SK-N-SH treated with all-trans-retinoic acid at 6 μM for 48 hours (cell line): ENCODE data around the gene CCDC73.
"Not testable (repeated sequence)": the region's sequence is repeated elsewhere in the genome, so short reads cannot be mapped to it uniquely, and the experiment has no call there.

ENCODE experiments used
- ATAC-seq: fragments of 200-7000 bp; cut with Tn5 transposase; 3 replicates; pipeline ENCODE4 v1.9.1; 2020; ENCODE audit warnings: mild to moderate bottlenecking, moderate library complexity
- ARNTL ChIP-seq: fragments of 450-650 bp; formaldehyde crosslinking; IDR thresholded peaks from 2 replicates; pipeline ENCODE4 v1.5.0; 2020; ENCODE audit warnings: low read depth, mild to moderate bottlenecking, moderate library complexity, borderline replicate concordance
- BACH2 ChIP-seq: fragments of 250-450 bp; sonication (Bioruptor Pico); IDR thresholded peaks from 2 replicates; pipeline ENCODE4 v1.9.0; 2021; ENCODE audit warnings: mild to moderate bottlenecking, borderline replicate concordance
- CREB5 ChIP-seq: fragments of 250-450 bp; sonication (Bioruptor Pico); IDR thresholded peaks from 2 replicates; pipeline ENCODE4 v1.5.1; 2020; ENCODE audit warnings: low read depth, mild to moderate bottlenecking, moderate library complexity
- CSDC2 ChIP-seq: fragments of 250-450 bp; sonication (Bioruptor Pico); IDR thresholded peaks from 2 replicates; pipeline ENCODE4 v1.5.0; 2020; ENCODE audit warnings: mild to moderate bottlenecking, moderate library complexity
- ESRRG ChIP-seq: fragments of 250-450 bp; sonication (Bioruptor Pico); IDR thresholded peaks from 2 replicates; pipeline ENCODE4 v1.6.1; 2021; ENCODE audit warnings: mild to moderate bottlenecking
- GLIS3 ChIP-seq: fragments of 250-450 bp; sonication (Bioruptor Pico); IDR thresholded peaks from 2 replicates; pipeline ENCODE4 v1.5.0; 2020; ENCODE audit warnings: mild to moderate bottlenecking, moderate library complexity
- PATZ1 ChIP-seq: fragments of 250-450 bp; sonication (Bioruptor Pico); IDR thresholded peaks from 2 replicates; pipeline ENCODE4 v1.8.0; 2020; ENCODE audit warnings: mild to moderate bottlenecking, moderate library complexity, borderline replicate concordance
- PPARA ChIP-seq: fragments of 250-450 bp; sonication (Bioruptor Pico); IDR thresholded peaks from 2 replicates; pipeline ENCODE4 v1.5.0; 2020; ENCODE audit warnings: mild to moderate bottlenecking, borderline replicate concordance
- RARB ChIP-seq: fragments of 250-450 bp; sonication (Bioruptor Pico); IDR thresholded peaks from 2 replicates; pipeline ENCODE4 v1.8.0; 2021; ENCODE audit warnings: mild to moderate bottlenecking, moderate library complexity
- SNAI2 ChIP-seq: fragments of 250-450 bp; sonication (Bioruptor Pico); IDR thresholded peaks from 2 replicates; pipeline ENCODE4 v1.5.0; 2020; ENCODE audit warnings: mild to moderate bottlenecking, moderate library complexity
- TCF4 ChIP-seq: fragments of 250-450 bp; sonication (Bioruptor Pico); IDR thresholded peaks from 2 replicates; pipeline ENCODE4 v1.8.0; 2021; ENCODE audit warnings: mild to moderate bottlenecking, moderate library complexity, borderline replicate concordance
- TOX ChIP-seq: fragments of 250-450 bp; sonication (Bioruptor Pico); IDR thresholded peaks from 2 replicates; pipeline ENCODE4 v1.8.0; 2021; ENCODE audit warnings: mild to moderate bottlenecking, moderate library complexity, borderline replicate concordance
- ZC3H10 ChIP-seq: fragments of 250-450 bp; sonication (Bioruptor Pico); IDR thresholded peaks from 2 replicates; pipeline ENCODE4 v1.5.1; 2021; ENCODE audit warnings: mild to moderate bottlenecking, moderate library complexity
- ZFP30 ChIP-seq: fragments of 450-650 bp; formaldehyde crosslinking; IDR thresholded peaks from 2 replicates; pipeline ENCODE4 v1.5.0; 2022; ENCODE audit warnings: mild to moderate bottlenecking, moderate library complexity
- ZNF70 ChIP-seq: fragments of 450-650 bp; formaldehyde crosslinking; IDR thresholded peaks from 2 replicates; pipeline ENCODE4 v1.5.0; 2020; ENCODE audit warnings: mild to moderate bottlenecking, moderate library complexity
- ZNF8 ChIP-seq: fragments of 450-650 bp; formaldehyde crosslinking; IDR thresholded peaks from 2 replicates; pipeline ENCODE4 v1.5.0; 2020; ENCODE audit warnings: mild to moderate bottlenecking, moderate library complexity
- TF ChIP-seq, protein P1 (sequence below): fragments of 250-450 bp; sonication (Bioruptor Pico); IDR thresholded peaks from 2 replicates; pipeline ENCODE4 v1.5.1; 2021; ENCODE audit warnings: mild to moderate bottlenecking, moderate library complexity
- TF ChIP-seq, protein P2 (sequence below): fragments of 250-450 bp; sonication (Bioruptor Pico); IDR thresholded peaks from 2 replicates; pipeline ENCODE4 v1.8.0; 2021; ENCODE audit warnings: low read depth, mild to moderate bottlenecking, moderate library complexity, borderline replicate concordance

Gene CCDC73

GRCh38 chr11:32772731-32773130, 21.7 kb downstream of the CCDC73 start:
- ATAC-seq = no peak
- TF ChIP-seq CSDC2 (CRISPR knock-in tag) = no peak
- no peak for TF ChIP-seq ZC3H10 (CRISPR knock-in tag)
- no peak for TF ChIP-seq ZNF8 (CRISPR knock-in tag)
- no peak for TF ChIP-seq ARNTL (CRISPR knock-in tag)
- TF ChIP-seq ZFP30 (CRISPR knock-in tag) = no peak

DNA sequence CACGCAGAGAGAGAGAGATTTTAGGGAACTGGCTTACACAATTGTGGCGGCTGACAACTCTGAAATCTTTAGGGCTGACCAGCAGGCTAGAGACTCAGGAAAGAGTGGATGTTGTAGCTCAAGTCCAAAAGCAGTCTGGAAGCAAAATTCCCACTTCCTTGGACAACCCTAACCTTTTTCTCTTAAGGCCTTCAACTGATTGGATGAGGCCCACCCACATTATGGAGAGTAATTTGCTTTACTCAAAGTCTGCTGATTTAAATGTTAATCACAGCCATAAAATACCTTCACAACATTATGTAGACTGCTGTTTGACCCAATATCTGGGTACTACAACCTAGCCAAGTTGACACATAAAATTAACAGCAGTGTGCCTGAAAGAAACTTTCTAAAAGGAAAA, 32.7 kb downstream of the CCDC73 start:
- not testable (repeated sequence) for ATAC-seq

DNA sequence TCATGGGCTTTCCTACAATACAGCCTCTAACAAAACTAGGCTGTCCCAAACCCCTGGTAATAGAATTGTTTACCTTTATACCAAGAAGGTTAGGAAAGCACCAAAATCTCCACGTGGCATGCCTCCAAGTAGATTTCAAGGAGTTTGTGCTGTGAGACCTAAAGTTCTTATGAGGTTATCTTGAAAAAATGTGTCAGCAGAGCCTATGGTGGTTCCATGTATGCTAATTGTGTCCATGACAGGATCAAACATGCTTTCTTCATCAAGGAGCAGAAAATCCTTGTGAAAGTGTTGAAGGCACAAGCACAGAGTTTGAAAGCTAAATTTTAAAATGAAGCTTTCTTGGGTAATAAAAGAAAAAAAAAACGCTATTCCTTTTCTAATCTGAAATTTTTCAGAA, 36.2 kb downstream of the CCDC73 start:
- no peak for ATAC-seq

GRCh38 chr11:32753181-32753580, 41.3 kb downstream of the CCDC73 start:
- not testable (repeated sequence) for ATAC-seq

More for the DNA sequence above, 36.2 kb downstream of the CCDC73 start:
- TF ChIP-seq CREB5 (CRISPR knock-in tag) = no peak

- ATAC-seq = no peak
- TF ChIP-seq ESRRG (CRISPR knock-in tag) (no peak), ZNF70 (CRISPR knock-in tag) (no peak), CSDC2 (CRISPR knock-in tag) (no peak), TCF4 (CRISPR knock-in tag) (no peak), SNAI2 (CRISPR knock-in tag) (no peak), CREB5 (CRISPR knock-in tag) (no peak), ZNF8 (CRISPR knock-in tag) (no peak), ZFP30 (CRISPR knock-in tag) (no peak), ARNTL (CRISPR knock-in tag) (no peak)
- TF ChIP-seq, protein P1, sequence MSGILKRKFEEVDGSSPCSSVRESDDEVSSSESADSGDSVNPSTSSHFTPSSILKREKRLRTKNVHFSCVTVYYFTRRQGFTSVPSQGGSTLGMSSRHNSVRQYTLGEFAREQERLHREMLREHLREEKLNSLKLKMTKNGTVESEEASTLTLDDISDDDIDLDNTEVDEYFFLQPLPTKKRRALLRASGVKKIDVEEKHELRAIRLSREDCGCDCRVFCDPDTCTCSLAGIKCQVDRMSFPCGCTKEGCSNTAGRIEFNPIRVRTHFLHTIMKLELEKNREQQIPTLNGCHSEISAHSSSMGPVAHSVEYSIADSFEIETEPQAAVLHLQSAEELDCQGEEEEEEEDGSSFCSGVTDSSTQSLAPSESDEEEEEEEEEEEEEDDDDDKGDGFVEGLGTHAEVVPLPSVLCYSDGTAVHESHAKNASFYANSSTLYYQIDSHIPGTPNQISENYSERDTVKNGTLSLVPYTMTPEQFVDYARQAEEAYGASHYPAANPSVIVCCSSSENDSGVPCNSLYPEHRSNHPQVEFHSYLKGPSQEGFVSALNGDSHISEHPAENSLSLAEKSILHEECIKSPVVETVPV = no peak
These were observed 42.5 kb downstream of the CCDC73 start for GRCh38 chr11:32752001-32752400.

DNA sequence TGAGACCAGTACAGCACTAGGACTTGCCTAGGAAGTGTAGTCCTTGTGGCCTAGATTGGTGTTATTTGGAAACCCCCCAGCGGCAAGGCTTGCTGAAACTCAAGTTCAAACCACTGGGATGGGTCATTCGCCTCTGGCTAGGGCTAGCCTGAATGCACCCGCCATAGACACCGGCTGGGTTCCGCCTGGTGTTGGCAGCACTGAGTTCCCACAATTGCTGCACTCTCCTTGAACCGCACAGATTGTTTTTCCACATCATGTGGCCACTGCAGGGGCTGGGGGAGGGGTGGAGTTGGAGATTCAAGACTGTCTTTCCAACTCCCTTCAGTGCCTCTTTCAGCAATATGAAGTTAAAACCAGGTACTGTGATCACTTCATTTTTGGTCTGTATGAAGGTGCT, 43.1 kb downstream of the CCDC73 start:
- ATAC-seq = no peak
- TF ChIP-seq PPARA (CRISPR knock-in tag) (no peak), CSDC2 (CRISPR knock-in tag) (no peak)

GRCh38 chr11:32729976-32730375, 64.5 kb downstream of the CCDC73 start:
- no peak for TF ChIP-seq PATZ1 (CRISPR knock-in tag)
- TF ChIP-seq PPARA (CRISPR knock-in tag) = no peak
- no peak for TF ChIP-seq RARB (CRISPR knock-in tag)
- no peak for TF ChIP-seq CSDC2 (CRISPR knock-in tag)
- no peak for TF ChIP-seq BACH2 (CRISPR knock-in tag)
- TF ChIP-seq GLIS3 = no peak
- TF ChIP-seq ZC3H10 (CRISPR knock-in tag) = no peak
- TF ChIP-seq ZNF8 (CRISPR knock-in tag) = no peak
- TF ChIP-seq, protein P2, sequence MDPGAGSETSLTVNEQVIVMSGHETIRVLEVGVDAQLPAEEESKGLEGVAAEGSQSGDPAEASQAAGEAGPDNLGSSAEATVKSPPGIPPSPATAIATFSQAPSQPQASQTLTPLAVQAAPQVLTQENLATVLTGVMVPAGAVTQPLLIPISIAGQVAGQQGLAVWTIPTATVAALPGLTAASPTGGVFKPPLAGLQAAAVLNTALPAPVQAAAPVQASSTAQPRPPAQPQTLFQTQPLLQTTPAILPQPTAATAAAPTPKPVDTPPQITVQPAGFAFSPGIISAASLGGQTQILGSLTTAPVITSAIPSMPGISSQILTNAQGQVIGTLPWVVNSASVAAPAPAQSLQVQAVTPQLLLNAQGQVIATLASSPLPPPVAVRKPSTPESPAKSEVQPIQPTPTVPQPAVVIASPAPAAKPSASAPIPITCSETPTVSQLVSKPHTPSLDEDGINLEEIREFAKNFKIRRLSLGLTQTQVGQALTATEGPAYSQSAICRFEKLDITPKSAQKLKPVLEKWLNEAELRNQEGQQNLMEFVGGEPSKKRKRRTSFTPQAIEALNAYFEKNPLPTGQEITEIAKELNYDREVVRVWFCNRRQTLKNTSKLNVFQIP (CRISPR knock-in tag) = no peak
- TF ChIP-seq SNAI2 (CRISPR knock-in tag) = no peak
- TF ChIP-seq TCF4 (CRISPR knock-in tag) = no peak
- TF ChIP-seq TOX (CRISPR knock-in tag) = no peak
- TF ChIP-seq, protein P1 = no peak
- TF ChIP-seq ZNF70 (CRISPR knock-in tag) = no peak
- TF ChIP-seq ARNTL (CRISPR knock-in tag) = no peak
- ATAC-seq = no peak
